Endothelial cell (in vitro differentiated cells): ENCODE measurements around the gene UGT1A4. TPM values are rescaled to one million over a fixed set of nuclear protein-coding genes. Genes with fewer than 3 reads are reported as not detected.

Experiments used
- DNase-seq: peaks from one replicate; pipeline ENCODE4 v3.0.0; 2021; ENCODE audit warnings: low spot score
- H3K27ac Mint-ChIP-seq: one replicate; pipeline ENCODE4 v1.8.0; 2021; ENCODE audit warnings: mixed read lengths, inconsistent platforms; ENCODE audit not compliant: unreplicated experiment
- H3K27me3 Mint-ChIP-seq: one replicate; pipeline ENCODE4 v1.8.0; 2021; ENCODE audit warnings: mild to moderate bottlenecking, moderate library complexity, mixed read lengths, inconsistent platforms; ENCODE audit not compliant: unreplicated experiment
- H3K36me3 Mint-ChIP-seq: one replicate; pipeline ENCODE4 v1.8.0; 2021; ENCODE audit warnings: mild to moderate bottlenecking, low read depth, mixed read lengths, inconsistent platforms; ENCODE audit not compliant: unreplicated experiment
- H3K4me1 Mint-ChIP-seq: one replicate; pipeline ENCODE4 v1.8.0; 2021; ENCODE audit warnings: mild to moderate bottlenecking, mixed read lengths, inconsistent platforms; ENCODE audit not compliant: unreplicated experiment
- H3K4me3 Mint-ChIP-seq: one replicate; pipeline ENCODE4 v1.8.0; 2021; ENCODE audit warnings: mild to moderate bottlenecking, mixed read lengths, inconsistent platforms; ENCODE audit not compliant: unreplicated experiment
- H3K9me3 Mint-ChIP-seq: one replicate; pipeline ENCODE4 v1.8.0; 2021; ENCODE audit warnings: mixed read lengths, inconsistent platforms; ENCODE audit not compliant: unreplicated experiment
- CTCF ChIP-seq: fragments of 200-600 bp; sonication (generic); IDR thresholded peaks from one replicate; pipeline ENCODE4 v1.5.0; 2021; ENCODE audit warnings: antibody characterized with exemption; ENCODE audit not compliant: unreplicated experiment
- total RNA-seq: library from RNA; stranded (reverse); fragmentation: NEBNext Ultra II Directional; extraction: Animal tissue kit (Norgen Biotek cat#: 25700); gene quantifications from one replicate; pipeline ENCODE4 v1.2.1, GENCODE V29; 2021; ENCODE audit not compliant: unreplicated experiment

UGT1A4 gene
- total RNA-seq, 1 donor from 2014 or later = not detected

GRCh38 chr2:233674995-233675394, 43.5 kb upstream of the UGT1A4 start:
- no peak for DNase-seq
- Mint-ChIP-seq H3K36me3 (no peaks in the 10 kb centered on the region), H3K4me1 (no peaks in the 10 kb centered on the region), H3K27ac (no peak overlapping the region), H3K27me3 (no peaks in the 10 kb centered on the region), H3K9me3 (no peaks in the 10 kb centered on the region), H3K4me3 (no peak overlapping the region)
- peak; percentile 35 for TF ChIP-seq CTCF

- TF ChIP-seq CTCF = no peak
- Mint-ChIP-seq H3K36me3 (no peaks in the 10 kb centered on the region), H3K4me3 (no peak overlapping the region), H3K27me3 (no peaks in the 10 kb centered on the region), H3K9me3 (no peaks in the 10 kb centered on the region), H3K27ac (no peak overlapping the region), H3K4me1 (no peaks in the 10 kb centered on the region)
- DNase-seq = no peak
Observed at GRCh38 chr2:233676046-233676445, 42.5 kb upstream of the UGT1A4 start.

GRCh38 chr2:233679196-233679595, 39.3 kb upstream of the UGT1A4 start:
- no peak for DNase-seq
- H3K9me3 Mint-ChIP-seq = no peaks in the 10 kb centered on the region
- no peaks in the 10 kb centered on the region for H3K4me1 Mint-ChIP-seq
- no peaks in the 10 kb centered on the region for H3K27me3 Mint-ChIP-seq
- no peaks in the 10 kb centered on the region for H3K36me3 Mint-ChIP-seq
- H3K4me3 Mint-ChIP-seq = no peak overlapping the region
- no peak for TF ChIP-seq CTCF
- no peak overlapping the region for H3K27ac Mint-ChIP-seq

- no peaks in the 10 kb centered on the region for H3K9me3 Mint-ChIP-seq
- no peak overlapping the region for H3K27ac Mint-ChIP-seq
- H3K36me3 Mint-ChIP-seq = no peaks in the 10 kb centered on the region
- no peaks in the 10 kb centered on the region for H3K4me1 Mint-ChIP-seq
- DNase-seq = no peak
- no peak overlapping the region for H3K4me3 Mint-ChIP-seq
- TF ChIP-seq CTCF = no peak
- no peaks in the 10 kb centered on the region for H3K27me3 Mint-ChIP-seq
Observed at GRCh38 chr2:233680361-233681045, 38.0 kb upstream of the UGT1A4 start.

- Mint-ChIP-seq H3K36me3 (no peaks in the 10 kb centered on the region), H3K9me3 (no peaks in the 10 kb centered on the region), H3K27me3 (no peaks in the 10 kb centered on the region), H3K27ac (no peak within 1 kb of the TSS), H3K4me1 (no peaks in the 10 kb centered on the region), H3K4me3 (no peak within 1 kb of the TSS)
- no peak for DNase-seq
- TF ChIP-seq CTCF = no peak
Observed at GRCh38 chr2:233681521-233682099, 36.9 kb upstream of the UGT1A4 start, which contains the start of gene UGT1A7. Gene UGT1A7, plus strand, starts transcription at chr2:233681901. Its CDS starts 37 bp downstream, at chr2:233681938.
